CD4-positive, alpha-beta T cell treated with Interferon alpha-2 for 1 hour (primary cell): ENCODE data around the gene ERICH4.
A peak's percentile ranks its signal among the peaks of the same experiment; 100 is the strongest.
"Not testable (repeated sequence)": the region's sequence is repeated elsewhere in the genome, so short reads cannot be mapped to it uniquely, and the experiment has no call there.

Experiments
- DNase-seq, 2 donors: peaks; one replicate each; pipeline ENCODE4 v3.0.0-alpha.2; 2020 to 2022

The ERICH4 gene

GRCh38 chr19:41442473-41443355 is at the start of gene ERICH4:
ERICH4 (plus strand) TSS chr19:41443156; CDS start chr19:41443170, 14 bp downstream.
- no peak for DNase-seq

- DNase-seq = no peak
Observed at GRCh38 chr19:41395355-41395754, 47.6 kb upstream of the ERICH4 start.

GRCh38 chr19:41397086-41398049 is 45.6 kb upstream of the ERICH4 start, which contains the start of the genes BCKDHA and EXOSC5:
BCKDHA (plus strand) TSS chr19:41397818; CDS start chr19:41397828, 10 bp downstream.
EXOSC5 (minus strand) TSS chr19:41397359; CDS start chr19:41397328, 31 bp downstream.
- DNase-seq = peak; percentile 100

GRCh38 chr19:41398050-41398418 is 44.9 kb upstream of the ERICH4 start:
- DNase-seq = no peak

- no peak for DNase-seq
Observed at GRCh38 chr19:41398598-41398997, 44.4 kb upstream of the ERICH4 start.

- no peak for DNase-seq
Observed at GRCh38 chr19:41399091-41399490, 43.9 kb upstream of the ERICH4 start.

GRCh38 chr19:41399525-41399924 is 43.4 kb upstream of the ERICH4 start:
- DNase-seq = no peak

GRCh38 chr19:41401483-41401882 is 41.5 kb upstream of the ERICH4 start:
- no peak for DNase-seq

GRCh38 chr19:41402010-41402409 is 40.9 kb upstream of the ERICH4 start:
- no peak for DNase-seq

GRCh38 chr19:41403181-41403970 is 39.6 kb upstream of the ERICH4 start:
- DNase-seq = no peak

- DNase-seq = no peak
Observed at GRCh38 chr19:41405776-41406175, 37.2 kb upstream of the ERICH4 start.

- DNase-seq = no peak
Observed at GRCh38 chr19:41407271-41407670, 35.7 kb upstream of the ERICH4 start.

- DNase-seq = no peak
Observed at GRCh38 chr19:41408256-41408655, 34.7 kb upstream of the ERICH4 start.

GRCh38 chr19:41408846-41409245 is 34.1 kb upstream of the ERICH4 start:
- not testable (repeated sequence) for DNase-seq

- DNase-seq = no peak
Observed at GRCh38 chr19:41409288-41409687, 33.7 kb upstream of the ERICH4 start.

- no peak for DNase-seq
Observed at GRCh38 chr19:41410336-41411054, 32.5 kb upstream of the ERICH4 start.

GRCh38 chr19:41411100-41411967 is 31.6 kb upstream of the ERICH4 start:
- DNase-seq = no peak

- no peak for DNase-seq
Observed at GRCh38 chr19:41411968-41412265, 31.0 kb upstream of the ERICH4 start.

GRCh38 chr19:41412953-41413352 is 30.0 kb upstream of the ERICH4 start:
- no peak for DNase-seq

- no peak for DNase-seq
Observed at GRCh38 chr19:41413947-41414346, 29.0 kb upstream of the ERICH4 start.

- no peak for DNase-seq
Observed at GRCh38 chr19:41414461-41414860, 28.5 kb upstream of the ERICH4 start.
